Peyer's patch (tissue), 4 donors: ENCODE data around the gene IMPG2.

Source experiments
- POLR2A ChIP-seq, 2 donors: fragments of 450-650 bp; IDR thresholded peaks; one replicate each; pipeline ENCODE4 v1.5.1; 2017; ENCODE audit warnings: antibody characterized with exemption in 2 of 2, mild to moderate bottlenecking in 2 of 2, moderate library complexity in 2 of 2
- TF ChIP-seq, protein P1 (sequence below), 6 experiments: fragments of 450-650 bp in 4 of 6; fragments of 200-600 bp in 2 of 6; sonication (generic) in 1 of 6; IDR thresholded peaks; one replicate each; pipeline ENCODE4 v1.5.1; 2017 to 2019; ENCODE audit warnings: antibody characterized with exemption in 6 of 6, mild to moderate bottlenecking in 3 of 6, moderate library complexity in 1 of 6

DNA sequence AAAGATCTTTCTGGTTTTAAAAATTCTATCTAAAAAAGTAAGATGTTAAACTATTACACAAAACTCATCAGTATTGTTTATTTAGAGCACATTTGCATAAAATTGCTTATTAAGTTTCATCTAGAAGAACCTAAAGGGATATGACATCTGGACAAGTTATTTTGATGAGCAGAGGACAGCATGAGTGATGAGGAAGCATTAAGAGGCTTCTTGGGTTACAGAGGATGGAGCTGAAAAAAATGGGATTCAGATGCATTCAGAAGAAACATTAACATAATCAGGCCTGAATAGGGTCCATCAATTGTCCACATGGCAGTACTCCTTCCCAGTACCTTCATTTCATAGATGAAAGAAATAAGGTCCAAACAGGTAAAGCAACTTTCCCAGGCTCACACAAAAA lies 41.6 kb downstream of the IMPG2 start:
- TF ChIP-seq, protein P1, sequence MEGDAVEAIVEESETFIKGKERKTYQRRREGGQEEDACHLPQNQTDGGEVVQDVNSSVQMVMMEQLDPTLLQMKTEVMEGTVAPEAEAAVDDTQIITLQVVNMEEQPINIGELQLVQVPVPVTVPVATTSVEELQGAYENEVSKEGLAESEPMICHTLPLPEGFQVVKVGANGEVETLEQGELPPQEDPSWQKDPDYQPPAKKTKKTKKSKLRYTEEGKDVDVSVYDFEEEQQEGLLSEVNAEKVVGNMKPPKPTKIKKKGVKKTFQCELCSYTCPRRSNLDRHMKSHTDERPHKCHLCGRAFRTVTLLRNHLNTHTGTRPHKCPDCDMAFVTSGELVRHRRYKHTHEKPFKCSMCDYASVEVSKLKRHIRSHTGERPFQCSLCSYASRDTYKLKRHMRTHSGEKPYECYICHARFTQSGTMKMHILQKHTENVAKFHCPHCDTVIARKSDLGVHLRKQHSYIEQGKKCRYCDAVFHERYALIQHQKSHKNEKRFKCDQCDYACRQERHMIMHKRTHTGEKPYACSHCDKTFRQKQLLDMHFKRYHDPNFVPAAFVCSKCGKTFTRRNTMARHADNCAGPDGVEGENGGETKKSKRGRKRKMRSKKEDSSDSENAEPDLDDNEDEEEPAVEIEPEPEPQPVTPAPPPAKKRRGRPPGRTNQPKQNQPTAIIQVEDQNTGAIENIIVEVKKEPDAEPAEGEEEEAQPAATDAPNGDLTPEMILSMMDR (IDR thresholded peaks at IDR 0.05): no peak
- TF ChIP-seq POLR2A (IDR thresholded peaks at IDR 0.05): no peak
